HG03354 (cell line): ENCODE measurements around the gene SLC30A7.
A peak's percentile ranks its signal among the peaks of the same experiment; 100 is the strongest.
"Not testable (repeated sequence)": the region's sequence is repeated elsewhere in the genome, so short reads cannot be mapped to it uniquely, and the experiment has no call there.

ENCODE experiments used
- ATAC-seq: cut with Tn5 transposase; IDR thresholded peaks from one replicate; pipeline ENCODE4 v1.9.1; 2021; ENCODE audit warnings: mild to moderate bottlenecking; ENCODE audit not compliant: unreplicated experiment, poor library complexity, severe bottlenecking

Gene SLC30A7

DNA sequence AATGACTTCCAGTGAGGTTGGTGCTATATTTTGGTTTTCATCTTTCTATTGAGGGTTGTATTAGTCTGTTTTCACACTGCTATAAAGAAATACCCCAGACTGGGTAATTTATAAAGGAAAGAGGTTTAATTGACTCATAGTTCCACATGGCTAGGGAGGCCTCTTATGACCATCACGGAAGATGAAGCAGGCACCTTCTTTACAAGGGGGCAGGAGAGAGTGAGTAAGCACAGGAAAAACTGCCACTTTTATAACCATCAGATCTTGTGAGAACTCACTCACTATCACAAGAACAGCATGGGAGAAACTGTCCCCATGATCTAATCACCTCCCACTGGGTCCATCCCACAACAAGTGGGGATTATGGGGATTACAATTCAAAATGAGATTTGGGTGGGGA lies 6.9 kb upstream of the SLC30A7 start:
- ATAC-seq: not testable (repeated sequence)

DNA sequence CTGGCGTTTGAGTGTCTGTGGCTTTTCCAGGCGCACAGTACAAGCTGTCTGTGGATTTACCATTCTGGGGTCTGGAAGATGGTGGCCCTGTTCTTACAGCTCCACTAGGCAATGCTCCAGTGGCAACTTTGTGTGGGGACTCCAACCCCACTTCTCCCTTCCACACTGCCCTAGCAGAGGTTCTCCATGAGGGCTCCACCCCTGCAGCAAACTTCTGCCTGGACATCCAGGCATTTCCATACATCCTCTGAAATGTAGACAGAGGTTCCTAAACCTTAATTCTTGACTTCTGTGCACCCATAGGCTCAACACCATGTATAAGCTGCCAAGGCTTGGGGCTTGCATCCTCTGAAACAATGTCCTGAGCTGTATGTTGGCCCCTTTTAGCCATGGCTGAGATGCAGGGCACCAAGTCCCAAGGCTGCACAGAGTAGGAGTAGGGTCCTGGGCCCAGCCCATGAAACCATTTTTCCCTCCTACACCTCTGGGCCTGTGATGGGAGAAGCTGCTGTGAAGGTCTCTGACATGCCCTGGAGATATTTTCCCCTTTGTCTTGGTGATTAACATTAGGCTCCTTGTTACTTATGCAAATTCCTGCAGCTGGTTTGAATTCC lies 5.9 kb upstream of the SLC30A7 start:
- ATAC-seq: not testable (repeated sequence)

DNA sequence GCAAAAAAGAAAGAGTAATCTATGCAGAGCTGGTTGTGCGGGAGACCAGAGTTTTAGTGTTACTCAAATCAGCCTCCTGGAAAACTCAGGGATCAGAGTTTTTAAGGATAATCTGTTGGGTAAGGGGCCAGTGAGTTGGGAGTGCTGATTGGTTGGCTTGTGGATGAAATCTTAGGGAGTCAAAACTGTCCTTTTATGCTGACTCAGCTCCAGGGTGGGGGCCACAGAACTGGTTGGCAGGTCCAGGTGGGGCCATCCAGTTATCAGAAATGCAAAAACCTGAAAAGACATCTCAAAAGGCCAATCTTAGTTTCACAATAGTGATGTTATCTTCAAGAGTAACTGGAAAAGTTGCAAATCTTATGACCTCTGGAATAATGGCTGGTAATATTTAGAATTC lies 4.5 kb upstream of the SLC30A7 start:
- no peak for ATAC-seq

DNA sequence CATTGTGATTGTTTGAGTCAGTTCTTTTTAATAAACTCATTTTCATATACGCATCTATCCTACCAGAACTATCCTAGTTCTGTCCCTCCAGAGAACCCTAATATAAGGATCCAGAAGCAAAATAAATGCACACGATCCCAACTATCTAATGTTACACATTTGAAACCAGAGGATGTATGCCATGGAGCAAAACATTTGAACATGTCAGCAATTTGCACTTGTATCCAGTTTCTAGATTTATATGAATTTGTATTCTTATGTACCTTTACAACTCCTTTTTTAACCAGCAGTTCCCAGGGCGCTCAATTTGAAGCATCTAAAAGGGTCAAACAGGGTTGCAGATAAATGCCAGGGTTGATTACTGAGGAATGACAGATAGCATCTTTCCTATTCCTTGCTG lies 3.3 kb upstream of the SLC30A7 start:
- ATAC-seq: no peak

DNA sequence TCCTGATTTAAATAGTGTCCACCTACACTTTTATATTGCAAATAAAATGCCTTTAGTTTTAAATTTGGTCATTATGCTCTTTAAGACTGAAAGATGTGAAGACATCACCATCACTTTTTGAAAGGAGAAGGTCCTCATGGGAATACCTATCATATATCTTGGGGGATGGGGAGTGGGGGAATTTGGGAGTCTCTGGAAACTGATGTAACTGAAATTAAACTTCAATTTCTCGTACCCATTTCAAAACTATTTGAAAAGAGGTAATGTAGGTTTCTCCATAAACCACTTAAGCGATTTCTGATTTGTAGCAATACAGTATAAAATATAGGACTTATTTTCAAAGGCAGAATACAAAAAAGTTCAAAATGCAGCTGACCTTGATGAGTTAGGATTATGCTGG lies 2.2 kb upstream of the SLC30A7 start:
- no peak for ATAC-seq

GRCh38 chr1:100894603-100895539 lies 1.0 kb upstream of the SLC30A7 start, which contains the start of gene EXTL2:
Gene EXTL2 (minus strand): TSS chr1:100894842. CDS start chr1:100888757, 6,085 bp downstream.
- peak; percentile 48 for ATAC-seq

DNA sequence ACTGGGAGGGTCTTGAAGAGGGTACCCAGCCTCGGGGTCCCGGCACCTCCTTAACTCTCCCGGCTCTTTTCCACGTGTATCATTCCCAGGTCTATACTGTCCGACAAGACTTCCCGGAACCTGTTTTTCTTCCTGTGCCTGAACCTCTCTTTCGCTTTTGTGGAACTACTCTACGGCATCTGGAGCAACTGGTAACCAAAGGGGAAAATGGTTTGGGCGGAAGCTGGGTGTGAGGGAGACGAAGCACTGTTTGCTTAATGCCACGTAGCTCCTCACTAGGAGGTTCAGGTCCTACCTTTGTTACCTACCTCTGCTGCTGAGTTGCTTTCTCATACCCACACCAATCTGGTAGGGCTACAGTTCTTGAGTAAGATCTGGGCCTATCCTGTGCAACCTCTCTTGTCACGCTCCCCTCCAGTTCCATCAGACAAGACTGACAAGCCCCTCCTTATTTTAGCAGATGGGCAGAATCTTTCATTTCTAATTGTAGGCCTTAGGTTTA lies 642 bp downstream of the SLC30A7 start:
- peak; percentile 57 for ATAC-seq

GRCh38 chr1:100902365-100902764 lies 6.5 kb downstream of the SLC30A7 start:
- no peak for ATAC-seq

GRCh38 chr1:100903777-100904176 lies 7.9 kb downstream of the SLC30A7 start:
- no peak for ATAC-seq

DNA sequence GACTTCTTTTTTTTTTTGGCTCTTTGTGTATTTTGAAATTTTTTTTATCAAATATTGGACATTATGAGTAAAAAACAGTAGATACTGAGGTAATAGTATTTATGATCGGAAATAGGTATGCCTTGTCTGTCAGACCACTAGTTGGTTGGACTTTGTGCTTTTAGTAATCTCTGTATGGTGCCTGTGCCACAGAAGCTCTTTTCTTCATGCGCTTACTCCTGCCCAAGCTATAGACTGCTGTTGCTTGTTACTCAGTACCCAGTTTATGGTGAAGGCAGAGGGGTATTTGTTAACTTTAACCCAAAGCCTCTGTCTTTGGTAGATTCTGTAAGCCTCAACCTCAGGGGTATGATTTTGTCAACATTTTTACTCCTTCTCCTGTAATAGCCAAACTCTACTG lies 8.6 kb downstream of the SLC30A7 start:
- ATAC-seq: no peak

GRCh38 chr1:100905181-100905580 lies 9.3 kb downstream of the SLC30A7 start:
- no peak for ATAC-seq

DNA sequence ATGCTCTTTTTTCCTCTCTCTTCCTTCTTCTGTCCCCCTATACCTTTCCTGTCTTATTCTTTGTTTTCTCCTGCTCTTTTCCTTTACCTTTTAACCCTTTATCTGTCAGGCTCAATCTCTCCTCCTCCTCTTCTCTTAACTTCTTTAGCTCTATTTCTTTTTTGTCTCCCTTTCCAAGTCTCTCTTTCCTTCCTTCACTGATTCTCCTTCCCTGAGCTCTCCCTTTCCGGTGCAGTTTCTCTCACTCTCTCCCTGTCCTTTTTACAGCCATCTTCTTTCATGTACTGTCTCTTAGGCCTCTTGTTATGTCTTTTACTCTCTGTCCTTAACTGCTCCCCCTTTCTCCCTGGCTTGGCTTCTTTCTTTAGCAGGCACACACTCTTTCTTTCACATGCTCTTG lies 12.0 kb downstream of the SLC30A7 start:
- ATAC-seq: no peak

- ATAC-seq: no peak
Observed at GRCh38 chr1:100909018-100909417, 13.1 kb downstream of the SLC30A7 start.

GRCh38 chr1:100912019-100912418 lies 16.1 kb downstream of the SLC30A7 start:
- no peak for ATAC-seq

DNA sequence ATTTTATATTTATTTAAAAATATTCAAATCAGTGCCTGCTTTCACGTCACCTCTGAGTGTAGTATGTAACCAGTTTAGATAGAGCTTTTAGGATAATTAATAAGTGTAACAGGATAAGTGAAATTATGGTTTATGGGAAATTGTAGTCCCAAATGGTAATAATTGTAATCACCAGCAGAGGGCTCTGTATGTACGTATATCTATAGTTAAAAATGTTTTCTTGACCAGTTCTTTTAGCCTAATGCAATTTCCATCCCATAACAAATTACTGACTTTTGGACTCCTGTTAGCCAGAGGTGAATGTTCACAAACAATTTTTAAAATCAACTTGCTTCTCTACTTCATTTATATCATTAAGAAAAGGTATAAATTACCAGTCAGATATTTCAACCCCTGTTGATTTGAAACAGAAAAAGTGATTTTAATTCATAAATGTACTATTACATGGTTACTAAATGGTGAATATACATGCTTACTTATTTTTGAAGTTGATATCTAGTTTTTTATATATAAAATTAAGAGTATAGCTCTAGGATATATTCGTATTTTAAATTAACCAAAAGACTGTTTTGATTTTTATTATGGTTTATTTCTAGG lies 25.3 kb downstream of the SLC30A7 start:
- no peak for ATAC-seq

- ATAC-seq: no peak
Observed at GRCh38 chr1:100924212-100924611, 28.3 kb downstream of the SLC30A7 start.

DNA sequence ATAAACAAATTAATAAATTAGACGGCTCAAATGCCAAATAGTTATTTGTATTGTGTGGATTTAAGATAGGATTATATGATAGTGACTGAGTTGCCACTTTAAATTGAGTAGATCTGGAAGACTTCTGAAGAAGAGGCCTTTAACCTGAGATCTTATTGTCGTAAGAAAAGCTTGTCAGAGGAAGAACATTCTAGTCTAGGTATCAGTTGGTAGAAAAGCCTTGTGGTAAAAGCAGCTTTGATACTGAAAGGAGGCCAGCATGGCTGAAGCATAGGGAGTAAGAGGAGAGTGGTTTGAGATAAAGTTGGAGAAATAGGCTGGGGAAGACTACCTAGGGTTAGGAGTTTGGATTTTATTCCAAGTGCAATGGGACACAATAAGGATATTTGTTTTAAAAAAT lies 29.1 kb downstream of the SLC30A7 start:
- no peak for ATAC-seq

DNA sequence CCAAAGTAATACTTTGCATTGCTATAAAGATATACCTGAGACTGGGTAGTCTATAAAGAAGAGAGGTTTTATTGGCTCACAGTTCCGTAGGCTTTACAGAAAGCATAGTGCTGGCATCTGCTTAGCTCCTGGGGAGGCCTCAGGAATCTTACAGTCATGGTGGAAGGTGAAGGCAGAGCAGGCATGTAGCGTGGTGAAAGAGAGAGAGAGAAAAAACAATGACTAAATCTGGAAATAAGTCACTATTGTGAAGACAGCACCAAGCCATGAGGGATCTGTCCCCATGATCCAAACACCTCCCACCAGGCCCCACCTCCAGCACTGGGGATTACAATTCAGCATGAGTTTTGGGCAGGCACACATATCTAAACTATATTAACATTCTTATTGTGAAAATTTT lies 30.4 kb downstream of the SLC30A7 start:
- ATAC-seq: no peak

GRCh38 chr1:100927276-100927675 lies 31.4 kb downstream of the SLC30A7 start:
- ATAC-seq: no peak

DNA sequence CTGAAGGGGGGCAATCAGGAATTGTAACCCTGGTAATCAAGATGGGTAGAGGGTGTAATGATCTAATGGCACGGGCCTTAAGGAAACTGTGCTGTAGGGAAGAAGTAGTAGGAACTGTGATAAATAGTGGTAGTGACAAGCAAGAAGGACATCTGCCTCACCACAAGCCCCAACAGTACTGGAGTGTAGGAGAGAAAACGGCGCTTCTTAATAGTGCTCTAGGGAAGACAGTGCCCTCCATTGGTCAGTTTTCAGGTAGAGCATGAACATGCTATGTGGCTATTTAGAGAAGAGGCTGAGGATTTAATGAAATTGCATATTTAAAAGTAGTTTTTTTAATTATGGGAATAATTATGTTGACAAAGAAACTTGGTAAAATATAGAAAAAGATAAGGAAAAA lies 32.2 kb downstream of the SLC30A7 start:
- ATAC-seq: no peak

GRCh38 chr1:100930494-100930893 lies 34.6 kb downstream of the SLC30A7 start:
- no peak for ATAC-seq
